Smooth muscle cell (in vitro differentiated cells): ENCODE data around the gene PEAK1. TPM values are rescaled to one million over a fixed set of nuclear protein-coding genes. Genes with fewer than 3 reads are reported as not detected.

Experiments
- DNase-seq: peaks from one replicate; lab custom pipeline; 2025; ENCODE audit not compliant: unreplicated experiment; lab: John Stamatoyannopoulos, UW
- H2AFZ ChIP-seq: fragments of 200-600 bp; sonication (generic); 2 replicates; pipeline ENCODE4 v1.6.0; 2016; ENCODE audit warnings: antibody characterized with exemption, low read depth, mild to moderate bottlenecking
- H3F3A ChIP-seq: fragments of 200-600 bp; sonication (generic); 2 replicates; pipeline ENCODE4 v1.6.0; 2017; ENCODE audit warnings: antibody characterized with exemption, low read depth
- H3K27ac ChIP-seq: fragments of 200-600 bp; sonication (generic); 2 replicates; pipeline ENCODE4 v1.5.1; 2016; ENCODE audit warnings: low read depth, mild to moderate bottlenecking
- H3K27me3 ChIP-seq: fragments of 200-600 bp; sonication (generic); 2 replicates; pipeline ENCODE4 v1.6.1; 2016; ENCODE audit warnings: low read depth, mild to moderate bottlenecking
- H3K36me3 ChIP-seq: fragments of 200-600 bp; sonication (generic); 2 replicates; pipeline ENCODE4 v1.5.1; 2016; ENCODE audit warnings: low read depth
- H3K4me1 ChIP-seq: fragments of 200-600 bp; sonication (generic); 2 replicates; pipeline ENCODE4 v1.5.1; 2016; ENCODE audit warnings: low read depth
- H3K4me2 ChIP-seq: fragments of 200-600 bp; sonication (generic); 2 replicates; pipeline ENCODE4 v1.6.0; 2016; ENCODE audit warnings: mild to moderate bottlenecking
- H3K4me3 ChIP-seq: fragments of 200-600 bp; sonication (generic); 2 replicates; pipeline ENCODE4 v1.5.1; 2016; ENCODE audit warnings: mild to moderate bottlenecking
- H3K79me2 ChIP-seq: fragments of 200-600 bp; sonication (generic); 2 replicates; pipeline ENCODE4 v1.6.0; 2016; ENCODE audit warnings: low read depth, mild to moderate bottlenecking
- H3K9ac ChIP-seq: fragments of 200-600 bp; sonication (generic); 2 replicates; pipeline ENCODE4 v1.6.0; 2016; ENCODE audit warnings: low read depth
- H3K9me3 ChIP-seq: fragments of 200-600 bp; sonication (generic); replicated peaks from 2 replicates; pipeline ENCODE4 v1.5.1; 2016; ENCODE audit warnings: low read depth
- H4K20me1 ChIP-seq: fragments of 200-600 bp; sonication (generic); 2 replicates; pipeline ENCODE4 v1.6.0; 2016; ENCODE audit warnings: low read depth
- CTCF ChIP-seq: fragments of 200-600 bp; sonication (generic); IDR thresholded peaks from 2 replicates; pipeline ENCODE4 v1.5.1; 2017; ENCODE audit warnings: borderline replicate concordance, mild to moderate bottlenecking, antibody characterized with exemption; ENCODE audit not compliant: insufficient read depth, poor library complexity, severe bottlenecking
- WGBS: methylation state at CpG from one replicate; pipeline ENCODE4 v1.1.7; 2016; ENCODE audit warnings: low lambda C conversion rate; 5-methylcytosine and 5-hydroxymethylcytosine counted together
- polyA plus RNA-seq: library from polyadenylated mRNA; unstranded; fragments of >200 nt; fragmentation: Nextera tagmentation; extraction: Ambion mirVana; gene quantifications from 2 replicates; pipeline ENCODE4 v1.2.1, GENCODE V29; 2016
- total RNA-seq: library from RNA; depleted of rRNA; stranded (reverse); fragments of >200 nt; gene quantifications from 2 replicates; pipeline ENCODE4 v1.2.3, GENCODE V29; 2014

The PEAK1 gene
- total and polyA plus RNA-seq, 2 experiments from 2014 or later: 5.6 to 21.9 TPM

- no peak overlapping the region for H3K27ac ChIP-seq
- no peak for TF ChIP-seq CTCF
- WGBS: 90% methylated on average over 2 of the region's 2 CpGs
Observed at GRCh38 chr15:77239882-77240608, 179.9 kb downstream of the PEAK1 start.

DNA sequence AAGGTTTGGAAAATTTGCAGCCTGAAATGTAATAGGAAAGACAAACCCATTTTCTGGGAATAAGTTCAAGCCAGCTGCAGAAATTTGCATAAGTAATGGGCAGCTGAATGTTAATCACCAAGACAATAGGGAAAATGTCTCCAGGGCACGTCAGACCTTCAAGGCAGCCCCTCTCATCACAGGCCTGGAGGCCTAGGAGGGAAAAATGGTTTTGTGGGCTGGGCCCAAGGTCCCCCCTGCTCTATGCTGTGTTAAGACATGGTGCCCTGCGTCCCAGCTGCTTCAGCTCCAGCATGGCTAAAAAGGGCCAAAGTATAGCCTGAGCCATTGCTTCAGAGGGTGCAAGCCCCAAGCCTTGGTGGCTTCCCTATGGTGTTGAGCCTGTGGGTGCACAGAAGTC, 184.3 kb downstream of the PEAK1 start:
- Histone ChIP-seq H3K79me2 (peaks cover 2% of the 10 kb centered on the region), H3K36me3 (peaks cover 5% of the 10 kb centered on the region), H4K20me1 (no peaks in the 10 kb centered on the region), H3K4me1 (no peaks in the 10 kb centered on the region), H3K9ac (no peak overlapping the region), H3K27ac (no peak overlapping the region), H3K4me3 (no peak overlapping the region), H3K27me3 (no peaks in the 10 kb centered on the region), H3K9me3 (no peaks in the 10 kb centered on the region), H3F3A (no peaks in the 10 kb centered on the region), H2AFZ (no peak overlapping the region), H3K4me2 (no peak overlapping the region)
- DNase-seq: no peak
- TF ChIP-seq CTCF: no peak
- WGBS: 93% methylated on average over 2 of the region's 2 CpGs

More at GRCh38 chr15:77239882-77240608, 179.9 kb downstream of the PEAK1 start:
- H3K4me1 ChIP-seq: no peaks in the 10 kb centered on the region
- no peak overlapping the region for H3K4me2 ChIP-seq
- no peaks in the 10 kb centered on the region for H3K79me2 ChIP-seq
- no peaks in the 10 kb centered on the region for H3K9me3 ChIP-seq
- H3K9ac ChIP-seq: no peak overlapping the region
- no peak overlapping the region for H2AFZ ChIP-seq
- no peak overlapping the region for H3K4me3 ChIP-seq
- H4K20me1 ChIP-seq: no peaks in the 10 kb centered on the region
- H3K27me3 ChIP-seq: no peaks in the 10 kb centered on the region
- no peaks in the 10 kb centered on the region for H3F3A ChIP-seq
- H3K36me3 ChIP-seq: peaks cover 5% of the 10 kb centered on the region
- no peak for DNase-seq

DNA sequence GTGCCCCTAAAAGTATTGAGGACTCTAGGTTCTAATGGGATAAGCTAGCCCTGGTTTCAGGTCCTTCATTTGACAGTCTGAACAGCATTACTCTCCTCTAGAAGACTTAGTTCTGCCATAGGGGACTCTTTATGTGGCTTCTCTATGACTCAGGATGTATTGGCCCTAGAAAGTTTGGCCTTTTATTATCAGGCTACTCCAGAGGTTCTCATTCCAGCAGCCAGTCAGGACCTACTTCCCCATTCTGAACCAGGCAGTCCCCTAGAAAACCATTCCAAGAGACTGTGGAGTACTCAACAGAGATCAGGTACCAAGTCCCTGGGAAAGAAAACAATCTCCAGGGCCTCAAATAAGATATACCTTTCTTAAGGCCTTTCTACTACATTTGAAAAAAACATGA, 191.1 kb downstream of the PEAK1 start:
- Histone ChIP-seq H3K4me3 (no peak overlapping the region), H3K79me2 (peaks cover 2% of the 10 kb centered on the region), H3K9ac (no peak overlapping the region), H3K27me3 (no peaks in the 10 kb centered on the region), H3K4me2 (no peak overlapping the region), H3K9me3 (no peaks in the 10 kb centered on the region), H3K36me3 (no peaks in the 10 kb centered on the region), H3K4me1 (peaks cover 12% of the 10 kb centered on the region), H4K20me1 (peaks cover 3% of the 10 kb centered on the region), H3F3A (no peaks in the 10 kb centered on the region), H2AFZ (no peak overlapping the region), H3K27ac (no peak overlapping the region)
- no peak for DNase-seq
- TF ChIP-seq CTCF: no peak

GRCh38 chr15:77226652-77227051, 193.3 kb downstream of the PEAK1 start:
- H3K9me3 ChIP-seq: no peaks in the 10 kb centered on the region
- no peak for TF ChIP-seq CTCF
- no peak for DNase-seq
- no peaks in the 10 kb centered on the region for H3F3A ChIP-seq
- no peak overlapping the region for H2AFZ ChIP-seq
- 40% methylated on average over 2 of the region's 2 CpGs for WGBS
- H3K36me3 ChIP-seq: no peaks in the 10 kb centered on the region
- H3K27me3 ChIP-seq: no peaks in the 10 kb centered on the region
- no peak overlapping the region for H3K4me2 ChIP-seq
- H3K9ac ChIP-seq: no peak overlapping the region
- peaks cover 3% of the 10 kb centered on the region for H4K20me1 ChIP-seq
- no peak overlapping the region for H3K4me3 ChIP-seq
- no peak overlapping the region for H3K27ac ChIP-seq
- no peaks in the 10 kb centered on the region for H3K79me2 ChIP-seq
- H3K4me1 ChIP-seq: peaks cover 30% of the 10 kb centered on the region
